CD14-positive monocyte (primary cell): ENCODE measurements around the gene TBC1D5. TPM values are rescaled to one million over a fixed set of nuclear protein-coding genes. Genes with fewer than 3 reads are reported as not detected.

ENCODE experiments used
- DNase-seq, 3 donors: peaks; one replicate each; pipeline ENCODE4 v3.0.0-alpha.2; 2011 to 2022
- H2AFZ ChIP-seq: 2 replicates; pipeline ENCODE4 v1.6.0; 2012; ENCODE audit warnings: mild to moderate bottlenecking, low read depth, low read length, inconsistent platforms; ENCODE audit not compliant: insufficient read depth, poor library complexity, severe bottlenecking
- H3K27ac ChIP-seq, 2 donors: 1 replicate in 1 of 2; 2 replicates in 1 of 2; pipeline ENCODE4 v1.5.1; 2012 to 2013; ENCODE audit warnings: low read length in 2 of 2, control low read depth in 1 of 2, inconsistent platforms in 1 of 2, low read depth in 1 of 2, mild to moderate bottlenecking in 1 of 2
- H3K27me3 ChIP-seq, 2 donors: one replicate each; pipeline versions ENCODE4 v1.6.0 to v1.6.1; 2011 to 2013; ENCODE audit warnings: low read length in 2 of 2; ENCODE audit not compliant: control insufficient read depth in 2 of 2, insufficient read depth in 2 of 2
- H3K36me3 ChIP-seq, 2 donors: replicated peaks in 1 of 2; 1 replicate in 1 of 2; 2 replicates in 1 of 2; pipeline versions ENCODE4 v1.5.1 to v1.6.1; 2012 to 2013; ENCODE audit warnings: low read length in 2 of 2, control low read depth in 1 of 2, inconsistent platforms in 1 of 2, mild to moderate bottlenecking in 1 of 2; ENCODE audit not compliant: insufficient read depth in 2 of 2, control insufficient read depth in 1 of 2
- H3K4me1 ChIP-seq, 2 donors: 1 replicate in 1 of 2; 2 replicates in 1 of 2; pipeline versions ENCODE4 v1.5.1 to v1.6.1; 2012 to 2013; ENCODE audit warnings: low read length in 2 of 2, control low read depth in 1 of 2, inconsistent platforms in 1 of 2, mild to moderate bottlenecking in 1 of 2, moderate library complexity in 1 of 2; ENCODE audit not compliant: insufficient read depth in 2 of 2, control insufficient read depth in 1 of 2
- H3K4me2 ChIP-seq: replicated peaks from 2 replicates; pipeline ENCODE3; 2012; ENCODE audit warnings: low read length, moderate library complexity, mild to moderate bottlenecking; ENCODE audit not compliant: poor library complexity, severe bottlenecking; ENCODE audit errors: extremely low read depth
- H3K4me3 ChIP-seq, 3 experiments: fragments of 200-600 bp in 1 of 3; sonication (generic) in 1 of 3; replicated peaks in 1 of 3; 1 replicate in 2 of 3; 2 replicates in 1 of 3; pipeline ENCODE4 v1.5.1; 2011 to 2013; ENCODE audit warnings: low read length in 3 of 3, mild to moderate bottlenecking in 3 of 3, control low read depth in 2 of 3, low read depth in 2 of 3, inconsistent platforms in 1 of 3, moderate library complexity in 1 of 3
- H3K79me2 ChIP-seq: 2 replicates; pipeline ENCODE4 v1.6.0; 2012; ENCODE audit warnings: mild to moderate bottlenecking, control low read depth, inconsistent platforms, low read length, moderate library complexity; ENCODE audit not compliant: insufficient read depth
- H3K9ac ChIP-seq: 2 replicates; pipeline ENCODE4 v1.6.0; 2017; ENCODE audit warnings: low read length, mild to moderate bottlenecking; ENCODE audit not compliant: insufficient read depth, poor library complexity, severe bottlenecking
- H3K9me3 ChIP-seq, 2 donors: replicated peaks in 1 of 2; 1 replicate in 1 of 2; 2 replicates in 1 of 2; pipeline versions ENCODE4 v1.5.1 to v1.6.1; 2012 to 2013; ENCODE audit warnings: low read length in 2 of 2, control low read depth in 1 of 2; ENCODE audit not compliant: control insufficient read depth in 1 of 2, insufficient read depth in 1 of 2
- H4K20me1 ChIP-seq: 2 replicates; pipeline ENCODE4 v1.6.0; 2012; ENCODE audit warnings: mild to moderate bottlenecking, low read length, control low read depth, moderate library complexity; ENCODE audit not compliant: insufficient read depth
- H3K27ac Mint-ChIP-seq, 7 donors: one replicate each; pipeline ENCODE4 v1.8.0; 2020; ENCODE audit warnings: mild to moderate bottlenecking in 7 of 7, mixed read lengths in 7 of 7, moderate library complexity in 6 of 7, inconsistent platforms in 2 of 7
- H3K27me3 Mint-ChIP-seq, 3 donors: one replicate each; pipeline ENCODE4 v1.8.0; 2021 to 2022; ENCODE audit warnings: low read depth in 3 of 3, mild to moderate bottlenecking in 3 of 3, mixed read lengths in 3 of 3, moderate library complexity in 3 of 3, inconsistent platforms in 1 of 3
- H3K36me3 Mint-ChIP-seq, 2 donors: one replicate each; pipeline ENCODE4 v1.8.0; 2020; ENCODE audit warnings: mixed read lengths in 2 of 2, inconsistent platforms in 1 of 2, mild to moderate bottlenecking in 1 of 2
- H3K4me1 Mint-ChIP-seq: one replicate; pipeline ENCODE4 v1.8.0; 2020; ENCODE audit warnings: mild to moderate bottlenecking, mixed read lengths
- H3K4me3 Mint-ChIP-seq, 2 donors: one replicate each; pipeline ENCODE4 v1.8.0; 2020; ENCODE audit warnings: mild to moderate bottlenecking in 2 of 2, mixed read lengths in 2 of 2, moderate library complexity in 1 of 2
- H3K9me3 Mint-ChIP-seq, 7 donors: one replicate each; pipeline ENCODE4 v1.8.0; 2020 to 2022; ENCODE audit warnings: mixed read lengths in 7 of 7, mild to moderate bottlenecking in 6 of 7, moderate library complexity in 6 of 7, inconsistent platforms in 2 of 7
- WGBS: methylation state at CpG from one replicate; pipeline ENCODE4 v1.1.5; 2013; ENCODE audit warnings: missing lambda C conversion rate; ENCODE audit not compliant: insufficient coverage; 5-methylcytosine and 5-hydroxymethylcytosine counted together
- intact Hi-C, 2 donors: fragments of 100-400 bp; cut with micrococcal nuclease; formaldehyde crosslinking; loops; one replicate each; pipeline versions ENCODE4 v1.15.0 to v1.15.1; 2023
- polyA plus RNA-seq, 3 donors: library from polyadenylated mRNA; depleted of rRNA in 1 of 3; unstranded in 2 of 3; stranded (reverse) in 1 of 3; fragments of 300-500 nt in 2 of 3; fragments of >200 nt in 1 of 3; fragmentation: Illumina TruSeq in 2 of 3; gene quantifications; 1 replicate in 2 of 3; 2 replicates in 1 of 3; pipeline ENCODE4 v1.2.3, GENCODE V29; 2012 to 2021
- TF ChIP-seq, protein P1 (sequence below): fragments of 200-600 bp; IDR thresholded peaks from one replicate; pipeline ENCODE4 v1.8.0; 2022; ENCODE audit warnings: antibody characterized with exemption, mild to moderate bottlenecking

The TBC1D5 gene
- polyA plus RNA-seq, 3 donors, result 17.6 to 35.3 (median 21.0) TPM

DNA sequence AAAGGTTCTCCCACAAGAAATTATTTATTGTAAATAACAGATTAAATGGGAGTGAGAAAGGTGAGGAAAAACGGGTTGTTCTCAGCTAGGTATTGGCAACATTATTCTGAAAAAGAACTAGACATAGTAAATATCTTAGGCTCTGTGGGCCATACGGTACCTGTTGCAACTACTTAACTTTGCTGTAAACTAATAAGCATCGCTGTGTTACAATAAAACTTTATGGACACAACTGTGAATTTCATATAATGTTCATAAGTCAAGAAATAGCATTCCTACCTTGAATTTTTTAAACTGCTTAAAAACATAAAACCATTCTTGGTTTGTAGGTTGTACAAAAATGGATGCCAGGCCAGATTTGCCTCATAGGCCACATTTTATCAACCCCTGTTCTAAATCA, 183.9 kb downstream of the TBC1D5 start:
- H3K27me3 Mint-ChIP-seq, result no peaks in the 10 kb centered on the region
- DNase-seq, result no peak
- H3K4me3 ChIP-seq, result no peak overlapping the region
- no peak overlapping the region for H3K4me2 ChIP-seq
- H4K20me1 ChIP-seq, result no peaks in the 10 kb centered on the region
- intact Hi-C loops, result no loop called here
- H3K27ac ChIP-seq, result no peak overlapping the region
- WGBS, result no CpG with 5 or more reads among the region's 3 CpGs
- no peaks in the 10 kb centered on the region for H3K4me1 Mint-ChIP-seq
- no peaks in the 10 kb centered on the region for H3K27me3 ChIP-seq
- peaks cover 15 to 17% of the 10 kb centered on the region in 2 donors for H3K36me3 Mint-ChIP-seq
- no peaks in the 10 kb centered on the region for H3K9me3 ChIP-seq
- H3K9me3 Mint-ChIP-seq, result peaks cover 0 to 7% (median 0%) of the 10 kb centered on the region in 7 donors
- no peak overlapping the region for H3K27ac Mint-ChIP-seq
- H3K36me3 ChIP-seq, result no peaks in the 10 kb centered on the region
- H2AFZ ChIP-seq, result no peak overlapping the region
- TF ChIP-seq, protein P1, sequence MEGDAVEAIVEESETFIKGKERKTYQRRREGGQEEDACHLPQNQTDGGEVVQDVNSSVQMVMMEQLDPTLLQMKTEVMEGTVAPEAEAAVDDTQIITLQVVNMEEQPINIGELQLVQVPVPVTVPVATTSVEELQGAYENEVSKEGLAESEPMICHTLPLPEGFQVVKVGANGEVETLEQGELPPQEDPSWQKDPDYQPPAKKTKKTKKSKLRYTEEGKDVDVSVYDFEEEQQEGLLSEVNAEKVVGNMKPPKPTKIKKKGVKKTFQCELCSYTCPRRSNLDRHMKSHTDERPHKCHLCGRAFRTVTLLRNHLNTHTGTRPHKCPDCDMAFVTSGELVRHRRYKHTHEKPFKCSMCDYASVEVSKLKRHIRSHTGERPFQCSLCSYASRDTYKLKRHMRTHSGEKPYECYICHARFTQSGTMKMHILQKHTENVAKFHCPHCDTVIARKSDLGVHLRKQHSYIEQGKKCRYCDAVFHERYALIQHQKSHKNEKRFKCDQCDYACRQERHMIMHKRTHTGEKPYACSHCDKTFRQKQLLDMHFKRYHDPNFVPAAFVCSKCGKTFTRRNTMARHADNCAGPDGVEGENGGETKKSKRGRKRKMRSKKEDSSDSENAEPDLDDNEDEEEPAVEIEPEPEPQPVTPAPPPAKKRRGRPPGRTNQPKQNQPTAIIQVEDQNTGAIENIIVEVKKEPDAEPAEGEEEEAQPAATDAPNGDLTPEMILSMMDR, result no peak
- H3K79me2 ChIP-seq, result no peaks in the 10 kb centered on the region
- no peak overlapping the region for H3K9ac ChIP-seq
- H3K4me1 ChIP-seq, result no peaks in the 10 kb centered on the region
- H3K4me3 Mint-ChIP-seq, result no peak overlapping the region

DNA sequence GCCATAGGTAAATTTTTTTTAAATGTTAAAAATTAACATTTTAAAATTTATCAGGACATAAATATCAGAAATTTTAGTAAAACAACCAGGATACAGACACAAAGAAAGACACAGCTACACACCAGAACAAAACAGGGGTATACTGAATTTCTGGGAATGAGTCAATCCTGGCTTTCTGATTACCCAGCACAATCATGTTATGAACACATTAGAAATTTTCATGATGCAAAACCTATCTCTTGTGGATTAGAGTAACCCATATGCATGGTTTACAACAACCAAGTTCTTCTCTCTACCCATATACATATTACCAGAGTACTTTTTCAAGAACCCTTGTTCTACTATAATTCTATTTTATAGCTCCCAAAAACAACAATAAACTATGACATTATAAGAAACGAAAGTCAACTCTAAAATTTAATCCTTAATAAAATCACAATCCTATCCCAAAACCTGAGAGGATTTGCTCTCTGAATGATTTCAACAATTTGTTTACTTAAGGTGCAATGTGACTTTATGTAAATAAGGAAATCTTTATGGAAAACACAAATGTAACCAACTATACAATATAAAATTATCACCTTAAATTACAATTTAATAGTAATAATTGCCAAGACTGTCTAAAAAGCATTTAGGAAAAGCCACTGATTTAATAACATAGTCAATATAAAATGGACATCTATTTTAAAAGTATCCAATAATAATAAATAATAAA, 184.5 kb downstream of the TBC1D5 start:
- TF ChIP-seq, protein P1, result no peak
- Histone ChIP-seq H3K27me3 (no peaks in the 10 kb centered on the region), H3K27ac (no peak overlapping the region), H3K4me2 (no peak overlapping the region), H4K20me1 (no peaks in the 10 kb centered on the region), H3K9ac (no peak overlapping the region), H3K36me3 (no peaks in the 10 kb centered on the region), H3K4me1 (no peaks in the 10 kb centered on the region), H2AFZ (no peak overlapping the region), H3K9me3 (no peaks in the 10 kb centered on the region), H3K79me2 (no peaks in the 10 kb centered on the region), H3K4me3 (no peak overlapping the region)
- no CpG with 5 or more reads among the region's 1 CpG for WGBS
- Mint-ChIP-seq H3K27me3 (no peaks in the 10 kb centered on the region), H3K9me3 (peaks cover 0 to 7% (median 0%) of the 10 kb centered on the region in 7 donors), H3K27ac (no peak overlapping the region), H3K36me3 (peaks cover 15 to 17% of the 10 kb centered on the region in 2 donors), H3K4me3 (no peak overlapping the region), H3K4me1 (no peaks in the 10 kb centered on the region)
- DNase-seq, result no peak
- intact Hi-C loops, result no loop called here
